Erythroblast (primary cell): ENCODE measurements around the gene CARS1.

Source experiments
- GATA1 ChIP-seq: IDR thresholded peaks from 2 replicates; pipeline ENCODE4 v1.6.1; 2011; ENCODE audit warnings: low read depth, mild to moderate bottlenecking, control low read depth, low read length, moderate library complexity
- POLR2A ChIP-seq: IDR thresholded peaks from 2 replicates; pipeline ENCODE4 v1.6.1; 2011; ENCODE audit warnings: mild to moderate bottlenecking, low read length

DNA sequence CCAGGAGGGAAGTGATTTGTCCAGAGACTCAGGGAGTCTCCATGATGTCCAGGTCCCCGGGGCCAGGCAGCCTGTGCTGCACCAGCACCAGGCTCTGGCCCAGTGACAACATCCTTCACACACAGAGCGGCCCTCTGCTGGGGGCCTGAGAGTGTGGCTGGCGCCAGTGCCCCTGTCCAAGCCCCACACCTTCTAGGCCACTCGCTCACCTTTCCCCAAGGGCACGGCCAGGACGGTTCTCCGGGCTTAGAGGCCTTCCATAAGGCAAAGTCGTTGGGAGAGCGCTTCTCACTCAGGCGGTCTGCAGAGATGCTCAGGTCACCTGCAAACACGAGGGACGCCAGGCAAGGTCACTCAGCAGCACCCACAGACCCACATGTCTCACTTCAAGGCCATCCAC is 37.2 kb downstream of the CARS1 start:
- TF ChIP-seq POLR2A (no peak), GATA1 (no peak)
